ENCODE data around the gene AXL.

DNA sequence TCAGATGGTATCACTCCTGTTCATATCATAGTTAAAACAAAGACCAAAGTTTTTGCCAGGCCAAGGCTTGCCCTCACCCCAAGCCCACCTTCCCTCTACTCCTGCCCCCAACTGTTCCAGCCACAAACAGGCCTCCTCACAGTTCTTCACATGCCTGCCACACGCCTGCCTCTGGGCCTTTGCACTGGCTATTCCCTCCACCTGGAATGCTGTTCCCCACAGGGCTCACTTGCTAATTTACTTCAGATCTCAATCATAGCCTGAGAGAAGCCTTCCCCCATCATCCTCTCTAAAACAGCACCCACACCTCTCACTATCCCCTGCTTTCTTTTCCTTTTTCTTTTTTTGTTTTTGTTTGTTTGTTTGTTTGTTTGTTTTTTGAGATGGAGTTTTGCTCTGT lies 4.9 kb upstream of the AXL start:
- TF ChIP-seq, protein P1, sequence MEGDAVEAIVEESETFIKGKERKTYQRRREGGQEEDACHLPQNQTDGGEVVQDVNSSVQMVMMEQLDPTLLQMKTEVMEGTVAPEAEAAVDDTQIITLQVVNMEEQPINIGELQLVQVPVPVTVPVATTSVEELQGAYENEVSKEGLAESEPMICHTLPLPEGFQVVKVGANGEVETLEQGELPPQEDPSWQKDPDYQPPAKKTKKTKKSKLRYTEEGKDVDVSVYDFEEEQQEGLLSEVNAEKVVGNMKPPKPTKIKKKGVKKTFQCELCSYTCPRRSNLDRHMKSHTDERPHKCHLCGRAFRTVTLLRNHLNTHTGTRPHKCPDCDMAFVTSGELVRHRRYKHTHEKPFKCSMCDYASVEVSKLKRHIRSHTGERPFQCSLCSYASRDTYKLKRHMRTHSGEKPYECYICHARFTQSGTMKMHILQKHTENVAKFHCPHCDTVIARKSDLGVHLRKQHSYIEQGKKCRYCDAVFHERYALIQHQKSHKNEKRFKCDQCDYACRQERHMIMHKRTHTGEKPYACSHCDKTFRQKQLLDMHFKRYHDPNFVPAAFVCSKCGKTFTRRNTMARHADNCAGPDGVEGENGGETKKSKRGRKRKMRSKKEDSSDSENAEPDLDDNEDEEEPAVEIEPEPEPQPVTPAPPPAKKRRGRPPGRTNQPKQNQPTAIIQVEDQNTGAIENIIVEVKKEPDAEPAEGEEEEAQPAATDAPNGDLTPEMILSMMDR (IDR thresholded peaks at IDR 0.05): no peak
- TF ChIP-seq POLR2A (IDR thresholded peaks at IDR 0.05): no peak

All from right lobe of liver (tissue), 4 donors.